Measurements from ENCODE around the gene MYO15B.
"Not testable (repeated sequence)": the region's sequence is repeated elsewhere in the genome, so short reads cannot be mapped to it uniquely, and the experiment has no call there.

Gene MYO15B

GRCh38 chr17:75575728-75576127 is 11.9 kb upstream of the MYO15B start:
- DNase-seq (ENCODE audit: low read depth) = no peak

GRCh38 chr17:75576661-75577060 is 10.9 kb upstream of the MYO15B start:
- no peak for DNase-seq (ENCODE audit: low read depth)

GRCh38 chr17:75581121-75581725 is 6.4 kb upstream of the MYO15B start:
- not testable (repeated sequence) for DNase-seq (ENCODE audit: low read depth)

- not testable (repeated sequence) for DNase-seq (ENCODE audit: low read depth)
Observed at GRCh38 chr17:75583197-75583596, 4.4 kb upstream of the MYO15B start.

- DNase-seq (ENCODE audit: low read depth) = no peak
Observed at GRCh38 chr17:75584849-75585175, 2.8 kb upstream of the MYO15B start.

- DNase-seq (ENCODE audit: low read depth) = no peak
Observed at GRCh38 chr17:75588596-75589011, 1.0 kb downstream of the MYO15B start.

GRCh38 chr17:75589012-75589918 is 1.7 kb downstream of the MYO15B start:
- DNase-seq (ENCODE audit: low read depth) = peak; percentile 90

- no peak for DNase-seq (ENCODE audit: low read depth)
Observed at GRCh38 chr17:75589919-75590303, 2.3 kb downstream of the MYO15B start.

- DNase-seq (ENCODE audit: low read depth) = no peak
Observed at GRCh38 chr17:75590314-75590761, 2.7 kb downstream of the MYO15B start.

GRCh38 chr17:75590849-75591721 is 3.5 kb downstream of the MYO15B start:
- DNase-seq (ENCODE audit: low read depth) = no peak

- DNase-seq (ENCODE audit: low read depth) = no peak
Observed at GRCh38 chr17:75591722-75592302, 4.2 kb downstream of the MYO15B start.

GRCh38 chr17:75592348-75593020 is 4.9 kb downstream of the MYO15B start:
- DNase-seq (ENCODE audit: low read depth) = no peak

- not testable (repeated sequence) for DNase-seq (ENCODE audit: low read depth)
Observed at GRCh38 chr17:75593430-75593829, 5.8 kb downstream of the MYO15B start.

- DNase-seq (ENCODE audit: low read depth) = no peak
Observed at GRCh38 chr17:75594499-75595283, 7.1 kb downstream of the MYO15B start.

GRCh38 chr17:75595284-75595919 is 7.8 kb downstream of the MYO15B start:
- no peak for DNase-seq (ENCODE audit: low read depth)

GRCh38 chr17:75595920-75596313 is 8.3 kb downstream of the MYO15B start:
- DNase-seq (ENCODE audit: low read depth) = no peak

- no peak for DNase-seq (ENCODE audit: low read depth)
Observed at GRCh38 chr17:75596320-75597087, 8.9 kb downstream of the MYO15B start.

GRCh38 chr17:75601057-75601987 is 13.7 kb downstream of the MYO15B start:
- peak; percentile 24 for DNase-seq (ENCODE audit: low read depth)

All from activated T-helper 9 cell treated with anti-CD3 and anti-CD28 coated beads, Interleukin-2, amount 50 U/mL, for 16 hours (primary cell).